ENCODE measurements around the gene SOD1. TPM values are rescaled to one million over a fixed set of nuclear protein-coding genes. Genes with fewer than 3 reads are reported as not detected.

The SOD1 gene
- total and polyA plus RNA-seq, 2 donors (not counting 1 experiment from before 2014, with no cell fraction given), result 91.2 to 123 TPM

DNA sequence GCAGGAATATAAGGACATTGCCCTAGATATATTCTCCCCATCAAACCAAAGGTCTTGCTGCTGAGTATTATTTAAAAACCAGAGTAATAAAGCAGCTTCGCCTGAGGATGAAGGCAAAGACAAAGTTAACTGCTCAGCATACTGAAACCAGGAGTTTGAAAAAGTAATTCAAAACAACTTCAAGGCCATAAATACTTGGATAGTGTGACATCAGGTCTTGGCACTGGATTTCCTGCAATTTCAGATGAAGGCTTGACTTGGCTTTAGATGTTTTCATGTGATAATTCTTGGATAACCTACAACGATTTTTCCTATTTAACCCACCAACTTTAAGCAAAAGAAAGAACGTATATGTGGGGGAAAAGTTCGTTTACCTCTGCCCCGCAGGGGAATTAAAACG, 10.6 kb downstream of the SOD1 start:
- H3K9ac ChIP-seq (ENCODE audit: low read length), result no peak overlapping the region
- no peak overlapping the region for H3K4me3 Mint-ChIP-seq
- H3K36me3 ChIP-seq (replicated peaks in 1 of 2; ENCODE audit: control extremely low read depth in 1 of 2, control insufficient read depth in 1 of 2, extremely low read depth in 1 of 2, insufficient read depth in 2 of 2, low read length in 1 of 2), result peaks cover 5 to 59% of the 10 kb centered on the region in 2 experiments
- H3K4me3 ChIP-seq (ENCODE audit: control extremely low read depth in 1 of 5, extremely low read depth in 1 of 5, insufficient read depth in 1 of 5, low read depth in 2 of 5, low read length in 4 of 5), result no peak overlapping the region
- no peak overlapping the region for H3K27ac Mint-ChIP-seq
- H3K9me3 ChIP-seq (ENCODE audit: control extremely low read depth in 1 of 3, control insufficient read depth in 2 of 3, insufficient read depth in 1 of 3, low read length in 2 of 3), result no peaks in the 10 kb centered on the region
- no peak overlapping the region for H3K4me2 ChIP-seq (replicated peaks; ENCODE audit: low read depth, low read length, poor library complexity, severe bottlenecking)
- TF ChIP-seq EZH2 (IDR thresholded peaks at IDR 0.05; ENCODE audit: borderline replicate concordance, insufficient read depth, low read depth, low read length, poor library complexity, severe bottlenecking), result no peak
- TF ChIP-seq, protein P1, sequence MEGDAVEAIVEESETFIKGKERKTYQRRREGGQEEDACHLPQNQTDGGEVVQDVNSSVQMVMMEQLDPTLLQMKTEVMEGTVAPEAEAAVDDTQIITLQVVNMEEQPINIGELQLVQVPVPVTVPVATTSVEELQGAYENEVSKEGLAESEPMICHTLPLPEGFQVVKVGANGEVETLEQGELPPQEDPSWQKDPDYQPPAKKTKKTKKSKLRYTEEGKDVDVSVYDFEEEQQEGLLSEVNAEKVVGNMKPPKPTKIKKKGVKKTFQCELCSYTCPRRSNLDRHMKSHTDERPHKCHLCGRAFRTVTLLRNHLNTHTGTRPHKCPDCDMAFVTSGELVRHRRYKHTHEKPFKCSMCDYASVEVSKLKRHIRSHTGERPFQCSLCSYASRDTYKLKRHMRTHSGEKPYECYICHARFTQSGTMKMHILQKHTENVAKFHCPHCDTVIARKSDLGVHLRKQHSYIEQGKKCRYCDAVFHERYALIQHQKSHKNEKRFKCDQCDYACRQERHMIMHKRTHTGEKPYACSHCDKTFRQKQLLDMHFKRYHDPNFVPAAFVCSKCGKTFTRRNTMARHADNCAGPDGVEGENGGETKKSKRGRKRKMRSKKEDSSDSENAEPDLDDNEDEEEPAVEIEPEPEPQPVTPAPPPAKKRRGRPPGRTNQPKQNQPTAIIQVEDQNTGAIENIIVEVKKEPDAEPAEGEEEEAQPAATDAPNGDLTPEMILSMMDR (IDR thresholded peaks at IDR 0.05), result no peak
- no peak overlapping the region for H3K27ac ChIP-seq (ENCODE audit: low read length in 2 of 2)
- peaks cover 0 to 5% of the 10 kb centered on the region in 2 donors for H3K4me1 ChIP-seq (ENCODE audit: control insufficient read depth in 2 of 2, insufficient read depth in 2 of 2, low read length in 2 of 2)
- no peak for DNase-seq
- WGBS (ENCODE audit: insufficient coverage), result 100% methylated on average over 1 of the region's 6 CpGs
- CTCF ChIA-PET, result no interaction called here
- POLR2A ChIA-PET, result no interaction called here
- H2AFZ ChIP-seq (ENCODE audit: insufficient read depth, low read depth, low read length, poor library complexity, severe bottlenecking), result no peak overlapping the region
- ATAC-seq (ENCODE audit: low read depth), result no peak
- intact Hi-C loops (cut with micrococcal nuclease), result no loop called here
- no peaks in the 10 kb centered on the region for H3K9me3 Mint-ChIP-seq (ENCODE audit: insufficient read depth)
- H3K4me1 Mint-ChIP-seq, result peaks cover 21% of the 10 kb centered on the region
- no peaks in the 10 kb centered on the region for H3K27me3 ChIP-seq (replicated peaks in 1 of 4; ENCODE audit: control extremely low read depth in 1 of 4, control insufficient read depth in 3 of 4, insufficient read depth in 4 of 4, low read length in 3 of 4)
- H3K79me2 ChIP-seq (ENCODE audit: control insufficient read depth, insufficient read depth, low read length), result peaks cover 4% of the 10 kb centered on the region
- peaks cover 5% of the 10 kb centered on the region for H4K20me1 ChIP-seq (ENCODE audit: control insufficient read depth, insufficient read depth, low read length, poor library complexity, severe bottlenecking)
- H3K27me3 Mint-ChIP-seq, result no peaks in the 10 kb centered on the region

DNA sequence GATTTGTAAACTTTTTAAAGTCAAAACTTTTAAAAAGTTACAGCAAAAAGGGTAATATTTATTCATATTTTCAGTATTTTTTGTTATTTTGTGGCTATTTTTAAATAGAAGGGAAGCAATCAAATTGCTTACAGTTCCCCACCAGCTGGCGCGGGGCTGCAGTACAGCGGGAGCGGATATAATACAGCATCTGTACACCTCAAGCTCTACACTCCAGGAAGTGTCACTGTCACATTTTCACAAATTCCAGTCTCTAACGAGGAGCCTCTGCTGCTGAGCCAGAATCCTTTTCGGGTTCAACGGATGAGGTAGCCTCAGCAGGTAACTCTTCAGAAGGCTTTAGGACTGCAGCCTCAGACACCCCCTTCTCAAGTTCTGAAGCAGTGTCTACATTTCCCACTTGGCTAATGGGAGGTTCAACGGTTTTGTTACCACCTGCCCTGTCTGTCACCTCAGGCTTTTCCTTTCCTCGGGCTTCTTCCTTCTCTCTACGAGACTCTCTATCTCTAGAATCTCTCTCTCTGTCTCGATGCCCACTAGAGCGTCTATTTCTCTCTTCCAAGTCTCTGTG, 11.7 kb downstream of the SOD1 start:
- no peak overlapping the region for H3K27ac Mint-ChIP-seq

More for the DNA sequence above, 11.7 kb downstream of the SOD1 start:
- H3K4me3 Mint-ChIP-seq, result no peak overlapping the region
- no peak overlapping the region for H3K4me2 ChIP-seq (replicated peaks; ENCODE audit: low read depth, low read length, poor library complexity, severe bottlenecking)
- H3K4me1 Mint-ChIP-seq, result peaks cover 13% of the 10 kb centered on the region
- no peak overlapping the region for H3K9ac ChIP-seq (ENCODE audit: low read length)
- H3K27ac ChIP-seq (ENCODE audit: low read length in 2 of 2), result no peak overlapping the region
- ATAC-seq (ENCODE audit: low read depth) (no peak), DNase-seq (no peak)
- no peak overlapping the region for H3K4me3 ChIP-seq (ENCODE audit: control extremely low read depth in 1 of 5, extremely low read depth in 1 of 5, insufficient read depth in 1 of 5, low read depth in 2 of 5, low read length in 4 of 5)
- H3K27me3 ChIP-seq (replicated peaks in 1 of 4; ENCODE audit: control extremely low read depth in 1 of 4, control insufficient read depth in 3 of 4, insufficient read depth in 4 of 4, low read length in 3 of 4), result no peaks in the 10 kb centered on the region
- H2AFZ ChIP-seq (ENCODE audit: insufficient read depth, low read depth, low read length, poor library complexity, severe bottlenecking), result no peak overlapping the region
- 94% methylated on average over 12 of the region's 12 CpGs for WGBS (ENCODE audit: insufficient coverage)
- no peaks in the 10 kb centered on the region for H3K27me3 Mint-ChIP-seq
- ChIA-PET POLR2A (no interaction called here), CTCF (interaction anchor here (0.6 kb wide), 1 partner anchor 22 kb away, joined by 5 read pairs; no protein-coding TSS in a partner anchor)
- no peak for TF ChIP-seq EZH2 (IDR thresholded peaks at IDR 0.05; ENCODE audit: borderline replicate concordance, insufficient read depth, low read depth, low read length, poor library complexity, severe bottlenecking)
- TF ChIP-seq, protein P1 (IDR thresholded peaks at IDR 0.05), result no peak
- no peaks in the 10 kb centered on the region for H3K9me3 Mint-ChIP-seq (ENCODE audit: insufficient read depth)
- intact Hi-C loops (cut with micrococcal nuclease), result no loop called here
- H4K20me1 ChIP-seq (ENCODE audit: control insufficient read depth, insufficient read depth, low read length, poor library complexity, severe bottlenecking), result no peaks in the 10 kb centered on the region
- no peaks in the 10 kb centered on the region for H3K9me3 ChIP-seq (ENCODE audit: control extremely low read depth in 1 of 3, control insufficient read depth in 2 of 3, insufficient read depth in 1 of 3, low read length in 2 of 3)
- H3K36me3 ChIP-seq (replicated peaks in 1 of 2; ENCODE audit: control extremely low read depth in 1 of 2, control insufficient read depth in 1 of 2, extremely low read depth in 1 of 2, insufficient read depth in 2 of 2, low read length in 1 of 2), result peaks cover 3 to 52% of the 10 kb centered on the region in 2 experiments
- no peaks in the 10 kb centered on the region for H3K79me2 ChIP-seq (ENCODE audit: control insufficient read depth, insufficient read depth, low read length)
- peaks cover 2 to 11% of the 10 kb centered on the region in 2 donors for H3K4me1 ChIP-seq (ENCODE audit: control insufficient read depth in 2 of 2, insufficient read depth in 2 of 2, low read length in 2 of 2)
